ENCODE data around the gene RNF40.

Gene RNF40

DNA sequence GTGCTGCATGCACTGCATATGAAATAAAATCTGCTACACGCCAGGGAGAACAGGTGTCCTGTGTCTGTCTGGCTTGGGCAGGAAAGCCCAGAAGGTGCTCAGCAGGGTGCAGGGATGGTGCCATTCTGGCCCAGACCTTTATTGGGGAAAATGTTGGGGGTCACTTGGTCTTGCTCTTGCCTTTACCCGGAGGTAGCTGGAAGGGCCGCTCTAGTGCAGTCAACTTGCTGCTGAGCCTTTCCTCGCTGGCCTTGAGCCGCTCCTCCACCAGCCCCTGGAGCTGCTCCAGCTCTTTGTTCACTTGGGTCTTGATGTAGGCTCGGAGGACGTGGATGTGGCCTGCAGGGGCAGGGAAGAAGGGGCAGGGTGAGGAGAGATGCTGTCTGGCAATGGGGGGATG lies 4.8 kb upstream of the RNF40 start:
- Histone ChIP-seq H3K9ac (ENCODE audit: low read depth, low read length) (no peak overlapping the region), H3K4me3 (ENCODE audit: low read length) (no peak overlapping the region), H3K9me3 (ENCODE audit: insufficient read depth, low read depth, low read length) (no peaks in the 10 kb centered on the region), H3K27ac (ENCODE audit: low read length) (no peak overlapping the region), H3K27me3 (ENCODE audit: insufficient read depth, low read length) (no peaks in the 10 kb centered on the region), H3K4me1 (ENCODE audit: insufficient read depth, low read length) (no peaks in the 10 kb centered on the region), H3K36me3 (ENCODE audit: insufficient read depth, low read depth, low read length) (peaks cover 47% of the 10 kb centered on the region)

DNA sequence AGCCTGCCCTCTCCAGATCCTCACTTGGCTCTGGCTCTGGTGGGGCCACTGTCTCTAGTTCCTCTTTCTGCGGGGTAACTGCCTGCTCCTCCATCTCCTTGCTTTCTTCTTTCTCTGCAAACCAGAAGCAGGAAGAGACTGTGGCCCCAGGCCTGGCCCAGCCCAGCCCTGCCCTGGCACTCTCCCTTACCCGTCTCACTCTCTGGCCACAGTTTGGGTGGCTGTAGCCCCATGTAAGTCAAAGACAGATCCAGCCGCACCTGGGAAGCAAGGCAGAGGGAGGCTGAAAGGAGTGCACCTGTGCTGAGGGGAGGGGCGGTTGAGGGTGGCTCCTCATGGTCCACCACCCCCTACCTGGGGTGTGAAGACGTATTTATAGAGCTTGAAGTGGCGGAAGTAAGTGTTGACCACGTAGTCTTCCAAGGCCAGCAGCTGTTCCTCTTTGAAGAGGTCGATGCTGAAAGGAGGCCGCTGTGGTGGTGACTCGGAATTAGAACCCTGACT lies 3.1 kb upstream of the RNF40 start:
- Histone ChIP-seq H3K4me1 (ENCODE audit: insufficient read depth, low read length) (no peaks in the 10 kb centered on the region; the same call in none of the 2 replicates), H3K36me3 (ENCODE audit: insufficient read depth, low read depth, low read length) (peaks cover 42% of the 10 kb centered on the region), H3K4me3 (ENCODE audit: low read length) (no peak overlapping the region), H3K9ac (ENCODE audit: low read depth, low read length) (no peak overlapping the region), H3K27ac (ENCODE audit: low read length) (no peak overlapping the region), H3K9me3 (ENCODE audit: insufficient read depth, low read depth, low read length) (no peaks in the 10 kb centered on the region), H3K27me3 (ENCODE audit: insufficient read depth, low read length) (no peaks in the 10 kb centered on the region)

GRCh38 chr16:30760001-30760559 lies 2.0 kb upstream of the RNF40 start:
- Histone ChIP-seq H3K9ac (ENCODE audit: low read depth, low read length) (no peak overlapping the region), H3K4me1 (ENCODE audit: insufficient read depth, low read length) (no peaks in the 10 kb centered on the region; the same call in none of the 2 replicates)

GRCh38 chr16:30760577-30761426 lies 1.3 kb upstream of the RNF40 start:
- Histone ChIP-seq H3K36me3 (ENCODE audit: insufficient read depth, low read depth, low read length) (peaks cover 48% of the 10 kb centered on the region), H3K27ac (ENCODE audit: low read length) (no peak overlapping the region), H3K4me3 (ENCODE audit: low read length) (peak overlapping the region; percentile 96), H3K9ac (ENCODE audit: low read depth, low read length) (peak overlapping the region; percentile 51; the same call in 1 of the 2 replicates), H3K4me1 (ENCODE audit: insufficient read depth, low read length) (no peaks in the 10 kb centered on the region; the same call in none of the 2 replicates), H3K9me3 (ENCODE audit: insufficient read depth, low read depth, low read length) (no peaks in the 10 kb centered on the region), H3K27me3 (ENCODE audit: insufficient read depth, low read length) (no peaks in the 10 kb centered on the region)

More at GRCh38 chr16:30760001-30760559, 2.0 kb upstream of the RNF40 start:
- H3K27ac ChIP-seq (ENCODE audit: low read length), result no peak overlapping the region
- peaks cover 42% of the 10 kb centered on the region for H3K36me3 ChIP-seq (ENCODE audit: insufficient read depth, low read depth, low read length)
- no peak overlapping the region for H3K4me3 ChIP-seq (ENCODE audit: low read length)
- H3K9me3 ChIP-seq (ENCODE audit: insufficient read depth, low read depth, low read length), result no peaks in the 10 kb centered on the region
- H3K27me3 ChIP-seq (ENCODE audit: insufficient read depth, low read length), result no peaks in the 10 kb centered on the region

DNA sequence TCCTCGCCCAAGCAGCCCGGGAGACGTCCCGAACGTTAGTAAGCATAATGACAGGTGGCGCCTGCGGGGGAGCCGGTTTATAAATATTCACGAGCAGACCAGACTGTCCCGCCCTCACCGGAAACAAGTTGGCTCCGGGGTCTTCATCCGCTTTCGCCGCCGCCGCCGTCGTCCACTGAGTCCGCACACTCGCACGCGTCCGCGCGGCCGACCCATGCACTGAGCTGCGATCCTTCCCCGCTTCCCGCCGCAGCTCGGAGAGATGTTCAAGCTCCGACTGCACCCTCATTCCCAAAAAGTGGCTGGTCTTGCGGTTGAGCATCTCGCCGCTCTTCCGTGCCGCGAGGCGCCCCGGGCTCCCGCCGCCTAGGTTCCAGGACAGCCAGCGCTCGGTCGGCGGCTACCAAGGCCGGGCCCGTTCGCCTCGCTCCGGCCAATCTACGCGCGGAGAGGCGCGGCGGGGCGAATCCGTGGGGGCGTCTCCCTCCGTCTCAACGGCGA lies 645 bp upstream of the RNF40 start:
- Histone ChIP-seq H3K36me3 (ENCODE audit: insufficient read depth, low read depth, low read length) (peaks cover 48% of the 10 kb centered on the region), H3K9me3 (ENCODE audit: insufficient read depth, low read depth, low read length) (no peaks in the 10 kb centered on the region), H3K4me3 (ENCODE audit: low read length) (peak overlapping the region; percentile 96), H3K4me1 (ENCODE audit: insufficient read depth, low read length) (no peaks in the 10 kb centered on the region; the same call in none of the 2 replicates), H3K9ac (ENCODE audit: low read depth, low read length) (peak overlapping the region; percentile 51; the same call in 1 of the 2 replicates), H3K27ac (ENCODE audit: low read length) (no peak overlapping the region), H3K27me3 (ENCODE audit: insufficient read depth, low read length) (no peaks in the 10 kb centered on the region)

DNA sequence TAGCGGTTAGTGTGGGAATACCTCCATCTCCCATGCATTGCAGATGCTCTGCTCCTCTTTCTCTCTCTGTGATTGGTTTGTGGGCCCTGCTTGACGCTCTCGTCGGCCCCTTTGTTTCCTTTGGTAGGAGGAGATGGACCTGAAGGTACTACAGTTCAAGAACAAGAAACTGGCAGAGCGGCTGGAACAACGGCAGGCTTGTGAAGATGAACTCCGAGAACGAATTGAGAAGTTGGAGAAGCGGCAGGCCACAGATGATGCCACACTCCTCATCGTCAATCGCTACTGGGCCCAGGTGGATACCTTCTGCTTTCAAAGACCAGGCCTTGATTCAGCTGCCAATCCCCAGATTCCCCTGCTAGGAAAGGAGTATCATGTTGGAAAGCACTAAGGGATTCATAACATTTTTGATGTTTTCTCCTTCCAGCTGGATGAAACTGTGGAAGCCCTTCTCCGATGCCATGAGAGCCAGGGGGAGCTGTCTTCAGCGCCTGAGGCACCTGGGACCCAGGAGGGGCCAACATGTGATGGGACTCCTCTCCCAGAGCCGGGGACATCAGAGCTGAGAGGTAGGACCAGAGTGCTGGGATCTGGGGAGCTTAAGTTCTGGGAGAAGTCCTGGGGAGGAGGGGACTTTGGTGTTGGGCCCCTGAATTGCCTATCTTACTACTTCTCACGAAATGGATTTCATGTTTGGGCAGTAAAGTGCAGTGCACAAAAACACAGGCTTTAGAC lies 1.0 kb downstream of the RNF40 start:
- peaks cover 52% of the 10 kb centered on the region for H3K36me3 ChIP-seq (ENCODE audit: insufficient read depth, low read depth, low read length)
- no peaks in the 10 kb centered on the region; the same call in none of the 2 replicates for H3K4me1 ChIP-seq (ENCODE audit: insufficient read depth, low read length)
- peak overlapping the region; percentile 84 for H3K27ac ChIP-seq (ENCODE audit: low read length)
- no peaks in the 10 kb centered on the region for H3K27me3 ChIP-seq (ENCODE audit: insufficient read depth, low read length)
- H3K9me3 ChIP-seq (ENCODE audit: insufficient read depth, low read depth, low read length), result no peaks in the 10 kb centered on the region
- H3K4me3 ChIP-seq (ENCODE audit: low read length), result peak overlapping the region; percentile 96
- H3K9ac ChIP-seq (ENCODE audit: low read depth, low read length), result peak overlapping the region; percentile 92; the same call in 1 of the 2 replicates

DNA sequence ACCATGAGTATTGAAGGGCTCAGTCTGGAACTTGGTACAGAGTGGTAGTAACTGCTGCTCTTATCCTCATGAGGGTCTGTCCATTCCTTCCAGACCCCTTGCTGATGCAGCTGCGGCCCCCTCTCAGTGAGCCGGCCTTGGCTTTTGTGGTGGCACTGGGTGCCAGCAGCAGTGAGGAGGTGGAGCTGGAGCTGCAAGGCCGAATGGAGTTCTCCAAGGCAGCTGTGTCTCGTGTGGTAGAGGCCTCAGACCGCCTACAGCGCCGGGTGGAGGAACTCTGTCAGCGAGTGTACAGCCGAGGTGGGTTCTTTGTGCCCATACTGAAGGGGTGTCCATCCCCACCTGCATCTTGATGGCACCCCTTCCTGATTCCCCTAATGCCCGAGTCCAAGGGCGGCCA lies 2.0 kb downstream of the RNF40 start:
- Histone ChIP-seq H3K36me3 (ENCODE audit: insufficient read depth, low read depth, low read length) (peaks cover 61% of the 10 kb centered on the region), H3K4me3 (ENCODE audit: low read length) (no peak overlapping the region), H3K27ac (ENCODE audit: low read length) (no peak overlapping the region), H3K27me3 (ENCODE audit: insufficient read depth, low read length) (no peaks in the 10 kb centered on the region), H3K4me1 (ENCODE audit: insufficient read depth, low read length) (no peaks in the 10 kb centered on the region; the same call in none of the 2 replicates), H3K9me3 (ENCODE audit: insufficient read depth, low read depth, low read length) (no peaks in the 10 kb centered on the region), H3K9ac (ENCODE audit: low read depth, low read length) (no peak overlapping the region)

GRCh38 chr16:30764816-30765465 lies 2.8 kb downstream of the RNF40 start:
- Histone ChIP-seq H3K4me1 (ENCODE audit: insufficient read depth, low read length) (no peaks in the 10 kb centered on the region; the same call in none of the 2 replicates), H3K36me3 (ENCODE audit: insufficient read depth, low read depth, low read length) (peaks cover 70% of the 10 kb centered on the region), H3K9ac (ENCODE audit: low read depth, low read length) (no peak overlapping the region), H3K9me3 (ENCODE audit: insufficient read depth, low read depth, low read length) (no peaks in the 10 kb centered on the region), H3K27me3 (ENCODE audit: insufficient read depth, low read length) (no peaks in the 10 kb centered on the region), H3K27ac (ENCODE audit: low read length) (no peak overlapping the region), H3K4me3 (ENCODE audit: low read length) (no peak overlapping the region)

- Histone ChIP-seq H3K9ac (ENCODE audit: low read depth, low read length) (no peak overlapping the region), H3K4me1 (ENCODE audit: insufficient read depth, low read length) (no peaks in the 10 kb centered on the region; the same call in none of the 2 replicates), H3K4me3 (ENCODE audit: low read length) (no peak overlapping the region), H3K9me3 (ENCODE audit: insufficient read depth, low read depth, low read length) (no peaks in the 10 kb centered on the region), H3K27me3 (ENCODE audit: insufficient read depth, low read length) (no peaks in the 10 kb centered on the region), H3K27ac (ENCODE audit: low read length) (no peak overlapping the region), H3K36me3 (ENCODE audit: insufficient read depth, low read depth, low read length) (peaks cover 83% of the 10 kb centered on the region)
Observed at GRCh38 chr16:30766206-30766932, 4.2 kb downstream of the RNF40 start.

DNA sequence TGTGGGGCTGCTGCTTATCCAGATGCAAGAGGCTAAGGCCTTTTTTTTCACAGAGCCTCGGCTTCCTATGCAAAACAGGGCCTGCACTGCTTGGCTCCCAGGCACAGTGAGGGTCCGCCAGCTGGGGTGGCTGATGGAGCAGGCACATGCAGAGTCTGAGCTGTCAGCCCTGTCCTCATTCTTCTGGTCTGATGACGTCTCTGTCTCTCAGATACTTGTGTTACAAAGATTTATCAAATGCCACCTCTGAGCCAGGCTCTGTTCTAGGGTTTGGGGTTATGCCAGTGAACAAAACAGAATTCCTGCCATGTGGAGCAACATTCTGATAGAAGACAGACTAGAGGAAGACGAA lies 4.8 kb downstream of the RNF40 start:
- Histone ChIP-seq H3K36me3 (ENCODE audit: insufficient read depth, low read depth, low read length) (peaks cover 88% of the 10 kb centered on the region), H3K27ac (ENCODE audit: low read length) (no peak overlapping the region), H3K27me3 (ENCODE audit: insufficient read depth, low read length) (no peaks in the 10 kb centered on the region), H3K4me3 (ENCODE audit: low read length) (no peak overlapping the region), H3K4me1 (ENCODE audit: insufficient read depth, low read length) (no peaks in the 10 kb centered on the region; the same call in none of the 2 replicates), H3K9ac (ENCODE audit: low read depth, low read length) (no peak overlapping the region), H3K9me3 (ENCODE audit: insufficient read depth, low read depth, low read length) (no peaks in the 10 kb centered on the region)

Data from iPS-20b (cell line).